ENCODE results near the gene TRAF3. TPM values are rescaled to one million over a fixed set of nuclear protein-coding genes. Genes with fewer than 3 reads are reported as not detected.

TRAF3 gene
- 10 to 100 TPM; 18.1 to 32.6 TPM for total RNA-seq
- 1 to 10 TPM; 3.4 to 5.0 TPM for polyA plus RNA-seq
- long read RNA-seq, donor 1, partial matches to known transcripts: 0 of 10 reads
- long read RNA-seq, donor 1, other reads (novel, unspliced or antisense): 8 of 10 reads
- long read RNA-seq, donor 2, full-length matches to known transcripts: 2 of 14 reads
- long read RNA-seq, donor 2, partial matches to known transcripts: 1 of 14 reads
- long read RNA-seq, donor 2, other reads (novel, unspliced or antisense): 11 of 14 reads

GRCh38 chr14:102776761-102777710, at the start of gene TRAF3:
Gene TRAF3 (plus strand): TSS chr14:102777449. CDS start chr14:102870202, 92,753 bp downstream.
- H3K27ac ChIP-seq (ENCODE audit: low read depth in 1 of 2, low read length in 2 of 2): peak within 1 kb of the TSS; percentile 23 to 36
- peaks cover 0 to 5% of the 10 kb centered on the region in 2 donors for H3K4me1 ChIP-seq (ENCODE audit: control insufficient read depth in 1 of 2, insufficient read depth in 2 of 2, low read length in 2 of 2)
- no peaks in the 10 kb centered on the region for H3K9me3 ChIP-seq (ENCODE audit: control insufficient read depth, low read length)
- ATAC-seq (ENCODE audit: low FRiP score) (peak; percentile 58), DNase-seq (peak; percentile 89 to 92)
- intact Hi-C loops (cut with DNase I): loop anchor here in 1 of 2 donors (10.0 kb wide), 1 partner anchor 98 kb away; no protein-coding TSS in a partner anchor
- no peaks in the 10 kb centered on the region for H3K27me3 ChIP-seq (ENCODE audit: control insufficient read depth in 1 of 2, insufficient read depth in 2 of 2, low read length in 1 of 2)
- H3K36me3 ChIP-seq (ENCODE audit: control insufficient read depth in 1 of 2, insufficient read depth in 2 of 2, low read length in 1 of 2): no peaks in the 10 kb centered on the region
- 14 to 38% methylated on average over 58 to 163 of the region's 163 CpGs for WGBS, 2 donors
- H3K4me3 ChIP-seq (ENCODE audit: low read length in 2 of 2): peak within 1 kb of the TSS; percentile 87 to 95

- no peak for DNase-seq
- H3K9me3 ChIP-seq (ENCODE audit: control insufficient read depth, low read length): no peaks in the 10 kb centered on the region
- intact Hi-C loops (cut with DNase I): no loop called here
- WGBS, 2 donors: 89 to 90% methylated on average over 6 of the region's 6 CpGs
- H3K36me3 ChIP-seq (ENCODE audit: control insufficient read depth in 1 of 2, insufficient read depth in 2 of 2, low read length in 1 of 2): peaks cover 0 to 2% of the 10 kb centered on the region in 2 donors
- H3K4me3 ChIP-seq (ENCODE audit: low read length in 2 of 2): no peak overlapping the region
- no peak overlapping the region for H3K27ac ChIP-seq (ENCODE audit: low read depth in 1 of 2, low read length in 2 of 2)
- H3K27me3 ChIP-seq (ENCODE audit: control insufficient read depth in 1 of 2, insufficient read depth in 2 of 2, low read length in 1 of 2): no peaks in the 10 kb centered on the region
- H3K4me1 ChIP-seq (ENCODE audit: control insufficient read depth in 1 of 2, insufficient read depth in 2 of 2, low read length in 2 of 2): no peaks in the 10 kb centered on the region
- ATAC-seq (ENCODE audit: low FRiP score): no peak
Measured at GRCh38 chr14:102728501-102728900, 48.7 kb upstream of the TRAF3 start.

GRCh38 chr14:102729268-102729667, 48.0 kb upstream of the TRAF3 start:
- peaks cover 0 to 2% of the 10 kb centered on the region in 2 donors for H3K36me3 ChIP-seq (ENCODE audit: control insufficient read depth in 1 of 2, insufficient read depth in 2 of 2, low read length in 1 of 2)
- no peaks in the 10 kb centered on the region for H3K4me1 ChIP-seq (ENCODE audit: control insufficient read depth in 1 of 2, insufficient read depth in 2 of 2, low read length in 2 of 2)
- intact Hi-C loops (cut with DNase I): no loop called here
- no peak overlapping the region for H3K4me3 ChIP-seq (ENCODE audit: low read length in 2 of 2)
- no peaks in the 10 kb centered on the region for H3K9me3 ChIP-seq (ENCODE audit: control insufficient read depth, low read length)
- ATAC-seq (ENCODE audit: low FRiP score) (no peak), DNase-seq (no peak)
- no peak overlapping the region for H3K27ac ChIP-seq (ENCODE audit: low read depth in 1 of 2, low read length in 2 of 2)
- no peaks in the 10 kb centered on the region for H3K27me3 ChIP-seq (ENCODE audit: control insufficient read depth in 1 of 2, insufficient read depth in 2 of 2, low read length in 1 of 2)
- 89 to 90% methylated on average over 6 of the region's 6 CpGs for WGBS, 2 donors

GRCh38 chr14:102729825-102730224, 47.4 kb upstream of the TRAF3 start:
- no peak overlapping the region for H3K27ac ChIP-seq (ENCODE audit: low read depth in 1 of 2, low read length in 2 of 2)
- DNase-seq (no peak), ATAC-seq (ENCODE audit: low FRiP score) (no peak)
- H3K4me1 ChIP-seq (ENCODE audit: control insufficient read depth in 1 of 2, insufficient read depth in 2 of 2, low read length in 2 of 2): no peaks in the 10 kb centered on the region
- H3K36me3 ChIP-seq (ENCODE audit: control insufficient read depth in 1 of 2, insufficient read depth in 2 of 2, low read length in 1 of 2): peaks cover 0 to 2% of the 10 kb centered on the region in 2 donors
- no peaks in the 10 kb centered on the region for H3K9me3 ChIP-seq (ENCODE audit: control insufficient read depth, low read length)
- intact Hi-C loops (cut with DNase I): no loop called here
- WGBS, 2 donors: 95 to 96% methylated on average over 8 of the region's 8 CpGs
- H3K4me3 ChIP-seq (ENCODE audit: low read length in 2 of 2): no peak overlapping the region
- no peaks in the 10 kb centered on the region for H3K27me3 ChIP-seq (ENCODE audit: control insufficient read depth in 1 of 2, insufficient read depth in 2 of 2, low read length in 1 of 2)

GRCh38 chr14:102731101-102731870, 46.0 kb upstream of the TRAF3 start:
- H3K27me3 ChIP-seq (ENCODE audit: control insufficient read depth in 1 of 2, insufficient read depth in 2 of 2, low read length in 1 of 2): no peaks in the 10 kb centered on the region
- intact Hi-C loops (cut with DNase I): no loop called here
- DNase-seq (peak in 1 of 2 donors; percentile 63), ATAC-seq (ENCODE audit: low FRiP score) (no peak)
- H3K27ac ChIP-seq (ENCODE audit: low read depth in 1 of 2, low read length in 2 of 2): no peak overlapping the region
- no peak overlapping the region for H3K4me3 ChIP-seq (ENCODE audit: low read length in 2 of 2)
- no peaks in the 10 kb centered on the region for H3K9me3 ChIP-seq (ENCODE audit: control insufficient read depth, low read length)
- WGBS, 2 donors: 94 to 95% methylated on average over 15 of the region's 15 CpGs
- H3K36me3 ChIP-seq (ENCODE audit: control insufficient read depth in 1 of 2, insufficient read depth in 2 of 2, low read length in 1 of 2): peaks cover 0 to 2% of the 10 kb centered on the region in 2 donors
- H3K4me1 ChIP-seq (ENCODE audit: control insufficient read depth in 1 of 2, insufficient read depth in 2 of 2, low read length in 2 of 2): no peaks in the 10 kb centered on the region

- DNase-seq (peak in 1 of 2 donors; percentile 43), ATAC-seq (ENCODE audit: low FRiP score) (no peak)
- WGBS, 2 donors: 92 to 95% methylated on average over 13 of the region's 13 CpGs
- Histone ChIP-seq H3K9me3 (ENCODE audit: control insufficient read depth, low read length) (no peaks in the 10 kb centered on the region), H3K27ac (ENCODE audit: low read depth in 1 of 2, low read length in 2 of 2) (no peak overlapping the region), H3K4me1 (ENCODE audit: control insufficient read depth in 1 of 2, insufficient read depth in 2 of 2, low read length in 2 of 2) (no peaks in the 10 kb centered on the region), H3K27me3 (ENCODE audit: control insufficient read depth in 1 of 2, insufficient read depth in 2 of 2, low read length in 1 of 2) (no peaks in the 10 kb centered on the region), H3K36me3 (ENCODE audit: control insufficient read depth in 1 of 2, insufficient read depth in 2 of 2, low read length in 1 of 2) (peaks cover 0 to 2% of the 10 kb centered on the region in 2 donors), H3K4me3 (ENCODE audit: low read length in 2 of 2) (no peak overlapping the region)
- intact Hi-C loops (cut with DNase I): no loop called here
Measured at GRCh38 chr14:102731871-102732800, 45.1 kb upstream of the TRAF3 start.

- ATAC-seq (ENCODE audit: low FRiP score) (no peak), DNase-seq (peak in 1 of 2 donors; percentile 32)
- Histone ChIP-seq H3K4me3 (ENCODE audit: low read length in 2 of 2) (no peak overlapping the region), H3K36me3 (ENCODE audit: control insufficient read depth in 1 of 2, insufficient read depth in 2 of 2, low read length in 1 of 2) (peaks cover 0 to 2% of the 10 kb centered on the region in 2 donors), H3K4me1 (ENCODE audit: control insufficient read depth in 1 of 2, insufficient read depth in 2 of 2, low read length in 2 of 2) (no peaks in the 10 kb centered on the region), H3K27me3 (ENCODE audit: control insufficient read depth in 1 of 2, insufficient read depth in 2 of 2, low read length in 1 of 2) (no peaks in the 10 kb centered on the region), H3K9me3 (ENCODE audit: control insufficient read depth, low read length) (no peaks in the 10 kb centered on the region), H3K27ac (ENCODE audit: low read depth in 1 of 2, low read length in 2 of 2) (no peak overlapping the region)
- intact Hi-C loops (cut with DNase I): no loop called here
- WGBS, 2 donors: 98% methylated on average over 10 of the region's 10 CpGs
Measured at GRCh38 chr14:102732924-102733323, 44.3 kb upstream of the TRAF3 start.

All from aorta (tissue), 5 donors.